Liver (tissue), 9 donors: ENCODE measurements around the gene RPTOR. TPM values are rescaled to one million over a fixed set of nuclear protein-coding genes. Genes with fewer than 3 reads are reported as not detected.

Experiments used
- DNase-seq: peaks from one replicate; pipeline ENCODE4 v3.0.0-alpha.2; 2017; ENCODE audit warnings: low spot score
- H3K27ac ChIP-seq, 2 donors: one replicate each; pipeline ENCODE4 v1.7.0; 2013; ENCODE audit warnings: inconsistent platforms in 2 of 2, low read length in 2 of 2, control low read depth in 1 of 2, low read depth in 1 of 2, mild to moderate bottlenecking in 1 of 2
- H3K27me3 ChIP-seq, 4 donors: one replicate each; pipeline versions ENCODE4 v1.6.1 to v1.7.0; 2013; ENCODE audit warnings: low read length in 3 of 4, inconsistent platforms in 1 of 4, mild to moderate bottlenecking in 1 of 4, moderate library complexity in 1 of 4; ENCODE audit not compliant: control insufficient read depth in 4 of 4, insufficient read depth in 4 of 4
- H3K36me3 ChIP-seq, 4 donors: one replicate each; pipeline versions ENCODE4 v1.6.1 to v1.7.0; 2013; ENCODE audit warnings: low read length in 3 of 4, mild to moderate bottlenecking in 3 of 4, low read depth in 1 of 4, moderate library complexity in 1 of 4; ENCODE audit not compliant: control insufficient read depth in 4 of 4, insufficient read depth in 3 of 4
- H3K4me1 ChIP-seq, 4 donors: one replicate each; pipeline versions ENCODE4 v1.6.1 to v1.7.0; 2013; ENCODE audit warnings: low read length in 3 of 4, mild to moderate bottlenecking in 3 of 4, moderate library complexity in 1 of 4; ENCODE audit not compliant: control insufficient read depth in 4 of 4, insufficient read depth in 4 of 4
- H3K4me3 ChIP-seq, 3 donors: one replicate each; pipeline versions ENCODE4 v1.6.1 to v1.7.0; 2013; ENCODE audit warnings: low read length in 3 of 3, control low read depth in 1 of 3, low read depth in 1 of 3, mild to moderate bottlenecking in 1 of 3
- H3K9ac ChIP-seq, 2 donors: one replicate each; pipeline ENCODE4 v1.7.0; 2013; ENCODE audit warnings: low read length in 2 of 2, mild to moderate bottlenecking in 2 of 2, moderate library complexity in 2 of 2, control low read depth in 1 of 2, low read depth in 1 of 2
- H3K9me3 ChIP-seq, 4 donors: one replicate each; pipeline versions ENCODE4 v1.6.1 to v1.7.0; 2013; ENCODE audit warnings: low read length in 3 of 4; ENCODE audit not compliant: control insufficient read depth in 4 of 4
- ATF3 ChIP-seq: IDR thresholded peaks from 2 replicates; pipeline ENCODE4 v1.6.1; 2016; ENCODE audit warnings: antibody characterized with exemption
- EGR1 ChIP-seq, 2 donors: IDR thresholded peaks; 2 replicates each; pipeline ENCODE4 v1.6.1; 2016 to 2018; ENCODE audit warnings: antibody characterized with exemption in 2 of 2, low read depth in 2 of 2
- FOXA1 ChIP-seq: IDR thresholded peaks from 2 replicates; pipeline ENCODE4 v1.6.1; 2016; ENCODE audit warnings: antibody characterized with exemption
- FOXA2 ChIP-seq: IDR thresholded peaks from 2 replicates; pipeline ENCODE4 v1.6.1; 2016; ENCODE audit warnings: antibody characterized with exemption
- GABPA ChIP-seq, 2 donors: IDR thresholded peaks in 1 of 2; conservative IDR thresholded peaks in 1 of 2; 2 replicates each; pipeline ENCODE4 v1.6.1; 2016; ENCODE audit warnings: antibody characterized with exemption in 2 of 2, mild to moderate bottlenecking in 1 of 2, moderate library complexity in 1 of 2
- HNF4A ChIP-seq, 2 donors: conservative IDR thresholded peaks; 2 replicates each; pipeline ENCODE4 v1.6.1; 2016; ENCODE audit warnings: antibody characterized with exemption in 2 of 2, mild to moderate bottlenecking in 2 of 2
- JUND ChIP-seq, 2 donors: IDR thresholded peaks; 2 replicates each; pipeline ENCODE4 v1.6.1; 2016; ENCODE audit warnings: antibody characterized with exemption in 2 of 2
- MAX ChIP-seq: IDR thresholded peaks from 2 replicates; pipeline ENCODE4 v1.6.1; 2016; ENCODE audit warnings: antibody characterized with exemption
- NR2F2 ChIP-seq: IDR thresholded peaks from 2 replicates; pipeline ENCODE4 v1.6.1; 2016; ENCODE audit warnings: antibody characterized with exemption
- RAD21 ChIP-seq, 2 donors: IDR thresholded peaks; 2 replicates each; pipeline ENCODE4 v1.6.1; 2016; ENCODE audit warnings: antibody characterized with exemption in 2 of 2, mild to moderate bottlenecking in 2 of 2
- RXRA ChIP-seq, 2 donors: IDR thresholded peaks; 2 replicates each; pipeline ENCODE4 v1.6.1; 2017 to 2018; ENCODE audit warnings: antibody characterized with exemption in 2 of 2, mild to moderate bottlenecking in 1 of 2
- SP1 ChIP-seq: IDR thresholded peaks from 2 replicates; pipeline ENCODE4 v1.6.1; 2018; ENCODE audit warnings: antibody characterized with exemption, mild to moderate bottlenecking
- TAF1 ChIP-seq: conservative IDR thresholded peaks from 2 replicates; pipeline ENCODE4 v1.6.1; 2016; ENCODE audit warnings: antibody characterized with exemption, mild to moderate bottlenecking
- YY1 ChIP-seq: IDR thresholded peaks from 2 replicates; pipeline ENCODE4 v1.6.1; 2016; ENCODE audit warnings: antibody characterized with exemption, mild to moderate bottlenecking
- WGBS: extraction: QIAGEN DNeasy Blood & Tissue Kit; methylation state at CpG from one replicate; pipeline ENCODE4 v1.1.7; 2013; 5-methylcytosine and 5-hydroxymethylcytosine counted together
- polyA plus RNA-seq, 2 donors: library from polyadenylated mRNA; stranded (reverse) in 1 of 2; unstranded in 1 of 2; fragments of 200-250 nt in 1 of 2; fragments of >200 nt in 1 of 2; fragmentation: Nextera tagmentation in 1 of 2; extraction: Ambion mirVana in 1 of 2; gene quantifications; one replicate each; pipeline versions ENCODE4 v1.2.1 to v1.2.3, GENCODE V29; 2013 to 2015
- total RNA-seq, 2 donors: library from RNA; depleted of rRNA; stranded (reverse); fragments of >200 nt; gene quantifications; one replicate each; pipeline ENCODE4 v1.2.3, GENCODE V29; 2014
- TF ChIP-seq, protein P1 (sequence below): IDR thresholded peaks from 2 replicates; pipeline ENCODE4 v1.6.1; 2016; ENCODE audit warnings: antibody characterized with exemption
- TF ChIP-seq, protein P2 (sequence below): IDR thresholded peaks from 2 replicates; pipeline ENCODE4 v1.6.1; 2016; ENCODE audit warnings: antibody characterized with exemption, mild to moderate bottlenecking
- donor health status: healthy.
- donor health status: healthy.
- donor health status: healthy.
- donor health status: healthy.
- donor health status: healthy.

Gene RPTOR
- total and polyA plus RNA-seq, 4 donors: 4.8 to 25.4 (median 11.6) TPM

DNA sequence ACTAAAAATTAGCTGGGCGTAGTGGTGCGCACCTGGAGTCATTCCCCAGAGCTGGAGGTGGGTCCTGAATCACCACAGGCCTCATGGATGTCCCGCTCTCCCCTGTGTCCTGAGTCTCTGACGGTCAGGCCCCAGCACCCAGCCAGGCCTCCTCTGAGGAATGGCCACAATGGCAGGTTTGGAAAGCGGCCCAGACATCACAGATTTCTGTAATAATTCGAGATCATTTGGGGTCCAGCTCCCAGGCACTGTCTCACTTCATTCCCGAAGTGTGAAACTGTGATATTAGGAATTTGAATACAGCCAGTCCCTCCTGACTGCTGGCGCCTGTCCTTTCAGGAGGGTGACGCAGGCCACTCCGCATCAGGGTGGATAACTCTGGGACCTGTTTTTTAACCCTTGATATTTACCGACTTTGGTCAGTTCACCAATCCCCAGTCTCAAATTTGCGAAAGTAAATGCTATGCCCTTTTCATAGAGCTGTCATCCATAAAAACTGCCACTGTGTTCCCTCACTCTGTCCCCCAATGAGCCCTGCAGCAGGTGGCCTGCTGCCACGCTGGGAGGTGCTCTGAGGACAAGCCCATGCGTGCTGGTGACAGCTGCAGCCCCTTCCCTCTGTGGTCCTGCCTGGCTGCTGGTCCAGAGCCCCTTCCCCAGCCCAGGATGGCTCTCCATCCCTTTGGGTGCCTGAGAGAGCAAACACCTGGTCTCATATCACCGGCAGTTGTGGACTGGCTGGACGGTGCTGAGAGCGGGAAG lies 28.3 kb upstream of the RPTOR start:
- TF ChIP-seq MAX: no peak
- TF ChIP-seq JUND (IDR thresholded peaks at IDR 0.05): no peak
- no peak for TF ChIP-seq FOXA1
- TF ChIP-seq TAF1: no peak
- TF ChIP-seq, protein P1, sequence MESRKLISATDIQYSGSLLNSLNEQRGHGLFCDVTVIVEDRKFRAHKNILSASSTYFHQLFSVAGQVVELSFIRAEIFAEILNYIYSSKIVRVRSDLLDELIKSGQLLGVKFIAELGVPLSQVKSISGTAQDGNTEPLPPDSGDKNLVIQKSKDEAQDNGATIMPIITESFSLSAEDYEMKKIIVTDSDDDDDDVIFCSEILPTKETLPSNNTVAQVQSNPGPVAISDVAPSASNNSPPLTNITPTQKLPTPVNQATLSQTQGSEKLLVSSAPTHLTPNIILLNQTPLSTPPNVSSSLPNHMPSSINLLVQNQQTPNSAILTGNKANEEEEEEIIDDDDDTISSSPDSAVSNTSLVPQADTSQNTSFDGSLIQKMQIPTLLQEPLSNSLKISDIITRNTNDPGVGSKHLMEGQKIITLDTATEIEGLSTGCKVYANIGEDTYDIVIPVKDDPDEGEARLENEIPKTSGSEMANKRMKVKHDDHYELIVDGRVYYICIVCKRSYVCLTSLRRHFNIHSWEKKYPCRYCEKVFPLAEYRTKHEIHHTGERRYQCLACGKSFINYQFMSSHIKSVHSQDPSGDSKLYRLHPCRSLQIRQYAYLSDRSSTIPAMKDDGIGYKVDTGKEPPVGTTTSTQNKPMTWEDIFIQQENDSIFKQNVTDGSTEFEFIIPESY: no peak
- no peak for TF ChIP-seq EGR1 (IDR thresholded peaks at IDR 0.05; ENCODE audit: low read depth in 2 of 2)
- TF ChIP-seq NR2F2: no peak
- TF ChIP-seq HNF4A (conservative IDR thresholded peaks at IDR 0.05): no peak
- TF ChIP-seq ATF3: no peak
- TF ChIP-seq GABPA (IDR thresholded peaks at IDR 0.05 in 1 of 2, conservative IDR thresholded peaks at IDR 0.05 in 1 of 2): no peak
- no peak for TF ChIP-seq RAD21 (IDR thresholded peaks at IDR 0.05)
- TF ChIP-seq RXRA (IDR thresholded peaks at IDR 0.05): no peak
- TF ChIP-seq, protein P2, sequence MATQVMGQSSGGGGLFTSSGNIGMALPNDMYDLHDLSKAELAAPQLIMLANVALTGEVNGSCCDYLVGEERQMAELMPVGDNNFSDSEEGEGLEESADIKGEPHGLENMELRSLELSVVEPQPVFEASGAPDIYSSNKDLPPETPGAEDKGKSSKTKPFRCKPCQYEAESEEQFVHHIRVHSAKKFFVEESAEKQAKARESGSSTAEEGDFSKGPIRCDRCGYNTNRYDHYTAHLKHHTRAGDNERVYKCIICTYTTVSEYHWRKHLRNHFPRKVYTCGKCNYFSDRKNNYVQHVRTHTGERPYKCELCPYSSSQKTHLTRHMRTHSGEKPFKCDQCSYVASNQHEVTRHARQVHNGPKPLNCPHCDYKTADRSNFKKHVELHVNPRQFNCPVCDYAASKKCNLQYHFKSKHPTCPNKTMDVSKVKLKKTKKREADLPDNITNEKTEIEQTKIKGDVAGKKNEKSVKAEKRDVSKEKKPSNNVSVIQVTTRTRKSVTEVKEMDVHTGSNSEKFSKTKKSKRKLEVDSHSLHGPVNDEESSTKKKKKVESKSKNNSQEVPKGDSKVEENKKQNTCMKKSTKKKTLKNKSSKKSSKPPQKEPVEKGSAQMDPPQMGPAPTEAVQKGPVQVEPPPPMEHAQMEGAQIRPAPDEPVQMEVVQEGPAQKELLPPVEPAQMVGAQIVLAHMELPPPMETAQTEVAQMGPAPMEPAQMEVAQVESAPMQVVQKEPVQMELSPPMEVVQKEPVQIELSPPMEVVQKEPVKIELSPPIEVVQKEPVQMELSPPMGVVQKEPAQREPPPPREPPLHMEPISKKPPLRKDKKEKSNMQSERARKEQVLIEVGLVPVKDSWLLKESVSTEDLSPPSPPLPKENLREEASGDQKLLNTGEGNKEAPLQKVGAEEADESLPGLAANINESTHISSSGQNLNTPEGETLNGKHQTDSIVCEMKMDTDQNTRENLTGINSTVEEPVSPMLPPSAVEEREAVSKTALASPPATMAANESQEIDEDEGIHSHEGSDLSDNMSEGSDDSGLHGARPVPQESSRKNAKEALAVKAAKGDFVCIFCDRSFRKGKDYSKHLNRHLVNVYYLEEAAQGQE: no peak
- TF ChIP-seq SP1: no peak
- no peak for TF ChIP-seq FOXA2
- 78% methylated on average over 17 of the region's 17 CpGs for WGBS

DNA sequence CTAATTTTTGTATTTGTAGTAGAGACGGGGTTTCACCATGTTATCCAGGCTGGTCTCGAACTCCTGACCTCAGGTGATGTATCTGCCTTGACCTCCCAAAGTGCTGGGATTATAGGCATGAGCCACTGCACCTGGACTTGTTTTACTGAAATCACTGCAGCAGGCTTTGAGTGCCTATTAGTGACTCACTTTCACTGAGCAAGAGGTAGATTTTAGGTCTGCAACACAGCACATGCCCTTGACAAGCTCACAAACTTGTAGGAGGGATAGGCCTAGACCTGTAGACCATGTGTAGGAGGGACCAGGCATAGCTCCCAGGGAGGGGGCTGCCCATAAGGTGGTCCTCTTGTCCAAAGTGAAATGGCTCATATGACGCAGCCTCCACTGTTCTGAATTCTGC lies 27.0 kb upstream of the RPTOR start:
- 86% methylated on average over 3 of the region's 3 CpGs for WGBS
- H3K4me1 ChIP-seq: no peaks in the 10 kb centered on the region

More for the DNA sequence above, 28.3 kb upstream of the RPTOR start:
- Histone ChIP-seq H3K4me1 (no peaks in the 10 kb centered on the region), H3K4me3 (no peak overlapping the region), H3K27me3 (no peaks in the 10 kb centered on the region), H3K9me3 (no peaks in the 10 kb centered on the region), H3K27ac (no peak overlapping the region), H3K9ac (no peak overlapping the region), H3K36me3 (no peaks in the 10 kb centered on the region)
- DNase-seq: no peak

More for the DNA sequence above, 27.0 kb upstream of the RPTOR start:
- no peaks in the 10 kb centered on the region for H3K9me3 ChIP-seq
- H3K9ac ChIP-seq: no peak overlapping the region
- no peak for DNase-seq
- H3K36me3 ChIP-seq: no peaks in the 10 kb centered on the region
- H3K4me3 ChIP-seq: no peak overlapping the region
- H3K27me3 ChIP-seq: no peaks in the 10 kb centered on the region
- H3K27ac ChIP-seq: no peak overlapping the region
- TF ChIP-seq GABPA (IDR thresholded peaks at IDR 0.05 in 1 of 2, conservative IDR thresholded peaks at IDR 0.05 in 1 of 2) (no peak), YY1 (no peak), HNF4A (conservative IDR thresholded peaks at IDR 0.05) (no peak), JUND (IDR thresholded peaks at IDR 0.05) (no peak), MAX (no peak)
- TF ChIP-seq, protein P1: no peak
